Measurements from ENCODE around the gene MMD2. TPM values are rescaled to one million over a fixed set of nuclear protein-coding genes. Genes with fewer than 3 reads are reported as not detected.

Gene MMD2
- total and polyA plus RNA-seq, 12 donors: 0.03 to 0.17 TPM; not detected in 10

DNA sequence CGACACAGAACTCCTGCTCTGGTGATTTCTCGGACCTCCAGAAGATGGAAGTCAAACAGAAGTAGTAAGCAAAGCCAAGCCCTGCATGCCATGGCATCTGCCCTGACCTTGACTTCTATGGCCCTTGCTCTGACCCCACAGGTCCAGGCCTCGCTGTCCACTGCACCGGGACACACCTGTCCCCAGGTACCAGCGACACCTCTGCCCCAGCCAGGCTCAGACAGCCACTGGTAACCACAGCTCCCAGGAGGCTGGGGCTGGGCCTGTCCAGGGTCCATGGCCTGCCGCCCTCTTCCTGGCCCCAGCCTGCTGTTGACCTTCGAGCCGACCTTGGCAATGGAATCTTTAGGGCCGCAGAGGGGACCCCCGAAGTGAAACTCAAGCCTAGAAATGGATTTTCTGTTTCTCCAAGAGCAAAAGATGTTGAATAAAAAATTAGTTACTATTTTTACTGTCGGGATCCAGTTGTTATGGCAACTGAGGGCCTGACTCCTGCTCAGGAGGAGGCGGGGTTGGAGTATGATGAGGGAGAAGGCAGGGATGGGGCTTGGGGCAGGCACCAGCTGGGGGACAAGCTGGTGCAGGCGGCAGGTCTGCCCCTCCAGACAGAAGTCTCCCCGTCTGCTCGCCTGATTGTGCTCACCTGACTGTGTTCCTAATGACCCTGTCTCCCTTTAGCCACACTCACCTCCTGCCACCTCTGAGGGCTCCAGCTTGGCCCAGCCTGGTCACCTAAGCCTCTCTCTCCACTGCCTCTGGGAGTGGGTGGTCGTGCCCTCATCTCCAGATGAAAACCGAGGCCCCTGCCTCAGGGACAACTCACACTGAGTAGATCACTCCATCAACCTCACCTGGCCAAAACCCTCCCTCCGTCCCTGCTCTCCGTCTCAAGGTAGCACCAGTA lies 4.1 kb upstream of the MMD2 start:
- DNase-seq: no peak

DNA sequence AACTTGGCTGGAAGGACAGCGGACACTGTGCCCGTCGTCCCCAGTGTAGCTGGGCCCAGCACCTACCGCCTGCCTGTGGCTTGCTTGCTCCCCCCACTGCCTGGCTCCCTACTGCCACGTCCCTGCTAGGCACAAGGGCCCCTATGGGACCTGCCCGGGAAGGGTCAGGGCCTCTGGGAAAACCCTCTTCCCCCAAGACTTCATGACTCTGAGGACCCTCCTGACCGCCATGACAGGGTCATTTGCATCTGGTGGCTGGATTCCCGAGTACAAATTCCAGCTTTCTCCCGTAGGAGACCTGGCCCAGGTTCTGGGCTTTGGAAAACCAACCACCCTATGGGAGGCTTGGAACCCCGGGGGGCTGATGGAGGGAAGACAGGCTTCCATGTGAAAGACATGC lies 1.4 kb upstream of the MMD2 start:
- intact Hi-C loops (cut with DNase I): loop anchor here in 1 of 2 donors (10.0 kb wide), 1 partner anchor 124 kb away; no protein-coding TSS in a partner anchor
- 48 to 70% (median 61%) methylated on average over 7 to 10 of the region's 10 CpGs for WGBS, 4 donors
- peaks cover 4 to 8% of the 10 kb centered on the region in 2 donors for H3K4me1 ChIP-seq (replicated peaks in 1 of 2)
- H3K36me3 ChIP-seq (replicated peaks in 1 of 2): no peaks in the 10 kb centered on the region
- TF ChIP-seq POLR2A (IDR thresholded peaks at IDR 0.05): no peak
- TF ChIP-seq, protein P1, sequence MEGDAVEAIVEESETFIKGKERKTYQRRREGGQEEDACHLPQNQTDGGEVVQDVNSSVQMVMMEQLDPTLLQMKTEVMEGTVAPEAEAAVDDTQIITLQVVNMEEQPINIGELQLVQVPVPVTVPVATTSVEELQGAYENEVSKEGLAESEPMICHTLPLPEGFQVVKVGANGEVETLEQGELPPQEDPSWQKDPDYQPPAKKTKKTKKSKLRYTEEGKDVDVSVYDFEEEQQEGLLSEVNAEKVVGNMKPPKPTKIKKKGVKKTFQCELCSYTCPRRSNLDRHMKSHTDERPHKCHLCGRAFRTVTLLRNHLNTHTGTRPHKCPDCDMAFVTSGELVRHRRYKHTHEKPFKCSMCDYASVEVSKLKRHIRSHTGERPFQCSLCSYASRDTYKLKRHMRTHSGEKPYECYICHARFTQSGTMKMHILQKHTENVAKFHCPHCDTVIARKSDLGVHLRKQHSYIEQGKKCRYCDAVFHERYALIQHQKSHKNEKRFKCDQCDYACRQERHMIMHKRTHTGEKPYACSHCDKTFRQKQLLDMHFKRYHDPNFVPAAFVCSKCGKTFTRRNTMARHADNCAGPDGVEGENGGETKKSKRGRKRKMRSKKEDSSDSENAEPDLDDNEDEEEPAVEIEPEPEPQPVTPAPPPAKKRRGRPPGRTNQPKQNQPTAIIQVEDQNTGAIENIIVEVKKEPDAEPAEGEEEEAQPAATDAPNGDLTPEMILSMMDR (IDR thresholded peaks at IDR 0.05): no peak
- no peaks in the 10 kb centered on the region for H3K9me3 ChIP-seq (replicated peaks in 1 of 3)
- H3K4me3 ChIP-seq: no peak overlapping the region
- no peak for DNase-seq
- peaks cover 20% of the 10 kb centered on the region for H3K27me3 ChIP-seq
- no peak overlapping the region for H3K27ac ChIP-seq

More for the DNA sequence above, 4.1 kb upstream of the MMD2 start:
- Histone ChIP-seq H3K36me3 (replicated peaks in 1 of 2) (no peaks in the 10 kb centered on the region), H3K9me3 (replicated peaks in 1 of 3) (no peaks in the 10 kb centered on the region), H3K4me3 (no peak overlapping the region), H3K27me3 (peaks cover 15% of the 10 kb centered on the region), H3K27ac (no peak overlapping the region), H3K4me1 (replicated peaks in 1 of 2) (peaks cover 4 to 8% of the 10 kb centered on the region in 2 donors)
- intact Hi-C loops (cut with DNase I): loop anchor here in 1 of 2 donors (10.0 kb wide), 1 partner anchor 122 kb away; no protein-coding TSS in a partner anchor
- no peak for TF ChIP-seq POLR2A (IDR thresholded peaks at IDR 0.05)
- TF ChIP-seq, protein P1 (IDR thresholded peaks at IDR 0.05): no peak
- WGBS, 4 donors: 74 to 78% (median 76%) methylated on average over 15 to 19 of the region's 19 CpGs

DNA sequence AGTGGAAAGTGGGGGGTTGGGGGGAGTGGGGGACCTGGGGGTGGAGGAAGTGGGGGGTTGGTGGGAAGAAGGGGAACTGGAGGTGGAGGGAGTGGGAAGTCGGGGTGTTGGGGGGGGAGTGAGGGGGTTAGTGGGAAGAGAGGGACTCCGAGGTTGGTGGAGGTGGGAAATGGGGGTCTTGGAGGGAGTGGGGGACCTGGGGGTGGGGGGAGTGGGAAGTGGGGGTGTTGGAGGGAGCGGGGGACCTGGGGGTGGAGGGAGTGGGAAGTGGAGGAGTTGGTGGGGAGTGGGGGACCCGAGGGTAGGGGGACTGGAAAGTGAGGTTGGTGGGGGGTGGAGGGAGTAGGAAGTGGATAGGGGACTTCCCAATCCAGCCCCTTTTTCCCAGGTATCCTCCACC lies 906 bp upstream of the MMD2 start:
- DNase-seq: no peak
- H3K27me3 ChIP-seq: peaks cover 20% of the 10 kb centered on the region
- intact Hi-C loops (cut with DNase I): loop anchor here in 1 of 2 donors (10.0 kb wide), 1 partner anchor 125 kb away; no protein-coding TSS in a partner anchor
- peaks cover 4 to 8% of the 10 kb centered on the region in 2 donors for H3K4me1 ChIP-seq (replicated peaks in 1 of 2)
- no peaks in the 10 kb centered on the region for H3K9me3 ChIP-seq (replicated peaks in 1 of 3)
- no peak for TF ChIP-seq POLR2A (IDR thresholded peaks at IDR 0.05)
- TF ChIP-seq, protein P1 (IDR thresholded peaks at IDR 0.05): no peak
- no peak overlapping the region for H3K27ac ChIP-seq
- 43 to 58% (median 43%) methylated on average over 2 to 3 of the region's 4 CpGs; no CpG with 5 or more reads in 1 of the 4 donors for WGBS, 4 donors
- no peak overlapping the region for H3K4me3 ChIP-seq
- H3K36me3 ChIP-seq (replicated peaks in 1 of 2): no peaks in the 10 kb centered on the region

DNA sequence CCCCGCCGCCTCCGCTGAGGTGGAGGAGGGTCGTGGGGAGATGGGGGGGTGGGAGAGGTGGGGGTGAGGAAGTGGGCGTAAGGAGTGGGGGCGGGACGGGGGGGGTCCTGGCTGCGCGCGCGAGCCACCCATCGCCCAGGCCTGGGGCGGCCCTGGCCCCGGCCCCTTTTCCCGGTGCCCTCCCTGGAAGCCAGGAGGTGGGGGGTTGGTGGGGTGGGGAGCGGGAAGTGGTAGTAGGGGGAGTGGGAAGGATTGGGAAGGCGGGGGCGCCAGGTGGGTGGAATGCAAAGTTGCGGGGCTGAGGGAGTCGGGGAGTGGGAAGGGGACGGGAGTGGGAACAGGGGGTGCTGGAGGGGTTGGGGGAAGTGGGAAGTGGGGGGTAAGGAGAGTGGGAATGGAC lies 319 bp upstream of the MMD2 start:
- intact Hi-C loops (cut with DNase I): no loop called here
- 2 to 5% (median 3%) methylated on average over 3 to 20 of the region's 21 CpGs; no CpG with 5 or more reads in 1 of the 4 donors for WGBS, 4 donors
- H3K9me3 ChIP-seq (replicated peaks in 1 of 3): no peaks in the 10 kb centered on the region
- TF ChIP-seq POLR2A (IDR thresholded peaks at IDR 0.05): no peak
- TF ChIP-seq, protein P1 (IDR thresholded peaks at IDR 0.05): no peak
- H3K27ac ChIP-seq: no peak overlapping the region
- peaks cover 21% of the 10 kb centered on the region for H3K27me3 ChIP-seq
- H3K36me3 ChIP-seq (replicated peaks in 1 of 2): no peaks in the 10 kb centered on the region
- peaks cover 4 to 8% of the 10 kb centered on the region in 2 donors for H3K4me1 ChIP-seq (replicated peaks in 1 of 2)
- DNase-seq: no peak
- H3K4me3 ChIP-seq: peak overlapping the region in 1 of 4 donors; percentile 51

Measured in adrenal gland (tissue), 12 donors.